Activated naive CD4-positive, alpha-beta T cell treated with Interleukin-2 at 50 U/mL for 16 hours (primary cell): ENCODE results near the gene TFF3.

Experiments used
- DNase-seq: peaks from one replicate; pipeline ENCODE4 v3.0.0-alpha.2; 2020

The TFF3 gene

GRCh38 chr21:42287193-42288083 lies 27.8 kb downstream of the TFF3 start:
- DNase-seq = no peak

DNA sequence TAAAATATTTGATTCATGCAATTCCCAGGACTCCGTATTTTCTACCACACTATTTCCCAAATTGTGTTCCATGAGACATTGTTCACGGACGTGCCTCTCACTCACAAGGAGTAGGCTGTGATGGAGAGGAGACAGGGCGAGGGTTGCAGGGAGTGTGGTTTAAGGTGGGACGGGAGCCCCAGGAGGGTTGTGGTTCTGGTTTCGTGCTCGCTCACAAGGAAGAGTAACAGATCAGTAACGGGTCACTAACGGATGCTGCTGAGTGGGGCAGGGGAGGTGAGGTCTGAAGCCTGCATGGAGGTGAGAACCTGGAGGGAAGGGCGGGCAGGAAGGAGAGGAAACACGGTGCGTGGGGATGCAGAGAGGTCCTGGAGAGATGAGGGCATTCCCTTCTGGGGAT lies 28.8 kb downstream of the TFF3 start:
- DNase-seq = no peak

- DNase-seq = no peak
Observed at GRCh38 chr21:42285569-42286245, 29.5 kb downstream of the TFF3 start.

GRCh38 chr21:42282715-42283114 lies 32.5 kb downstream of the TFF3 start:
- DNase-seq = no peak

- no peak for DNase-seq
Observed at GRCh38 chr21:42282021-42282420, 33.2 kb downstream of the TFF3 start.

DNA sequence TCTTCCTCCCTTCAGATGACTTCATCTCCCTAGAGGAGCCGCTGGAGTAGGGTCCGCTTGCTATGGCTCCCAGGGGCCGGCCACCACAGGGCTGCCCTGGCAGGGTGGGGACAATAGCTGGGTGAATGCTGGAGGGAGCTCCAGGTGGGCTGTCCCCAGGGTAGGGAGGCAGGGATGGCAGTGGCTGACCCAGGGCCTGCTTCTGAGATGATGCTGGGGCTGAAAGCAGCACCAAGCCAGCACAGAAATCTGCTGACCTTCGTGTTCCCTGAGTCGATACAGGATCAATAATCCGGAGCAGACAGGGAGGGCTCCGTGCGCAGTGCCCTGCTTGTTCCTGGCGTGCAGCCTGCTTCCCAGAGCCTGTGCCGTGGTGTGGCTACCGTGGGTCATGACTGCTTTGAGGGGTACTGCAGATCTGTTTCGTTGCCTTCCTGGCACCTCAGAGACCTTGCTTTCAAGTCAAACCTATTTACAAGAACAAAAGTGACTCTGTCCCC lies 34.0 kb downstream of the TFF3 start:
- DNase-seq = no peak

DNA sequence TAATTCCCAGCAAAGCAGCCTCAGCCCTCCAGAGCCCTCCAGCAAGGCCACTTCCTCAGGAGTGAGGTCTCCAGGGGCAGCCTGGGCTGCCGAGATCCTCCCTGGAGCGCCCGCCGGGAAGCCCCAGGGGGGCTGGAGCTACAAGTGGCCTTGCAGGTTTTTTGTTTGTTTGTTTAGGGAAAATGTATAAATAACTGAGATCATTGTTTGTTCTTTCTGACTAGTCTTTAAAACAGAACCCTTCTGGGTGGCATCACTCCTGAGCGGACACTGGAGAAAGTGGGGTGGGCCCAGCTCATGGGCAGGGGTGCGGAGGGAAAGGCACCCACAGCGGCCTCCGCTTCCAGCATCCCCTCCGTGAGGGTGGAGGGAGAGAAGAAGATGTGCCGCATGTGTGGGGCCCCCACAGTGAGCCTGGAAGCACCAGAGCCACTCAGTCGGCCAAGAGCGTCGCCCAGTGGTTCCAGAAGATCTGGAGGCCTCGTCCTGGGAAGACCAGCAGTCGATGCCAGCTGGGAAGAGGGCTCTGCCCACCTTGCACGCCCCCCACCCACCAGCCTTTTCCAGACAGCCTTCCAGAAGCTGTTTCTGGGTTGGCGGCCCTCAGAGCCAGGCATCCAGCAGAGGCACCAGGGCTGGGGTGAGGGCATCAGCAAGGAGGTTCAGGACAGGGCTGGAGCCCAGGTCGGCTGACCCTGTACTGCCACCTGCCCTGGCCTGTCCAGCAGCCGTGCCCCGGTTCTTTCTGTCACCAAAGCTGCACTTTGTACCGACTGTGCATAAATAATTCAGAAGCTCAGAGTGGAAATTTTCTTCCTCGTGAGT lies 34.6 kb downstream of the TFF3 start:
- no peak for DNase-seq

DNA sequence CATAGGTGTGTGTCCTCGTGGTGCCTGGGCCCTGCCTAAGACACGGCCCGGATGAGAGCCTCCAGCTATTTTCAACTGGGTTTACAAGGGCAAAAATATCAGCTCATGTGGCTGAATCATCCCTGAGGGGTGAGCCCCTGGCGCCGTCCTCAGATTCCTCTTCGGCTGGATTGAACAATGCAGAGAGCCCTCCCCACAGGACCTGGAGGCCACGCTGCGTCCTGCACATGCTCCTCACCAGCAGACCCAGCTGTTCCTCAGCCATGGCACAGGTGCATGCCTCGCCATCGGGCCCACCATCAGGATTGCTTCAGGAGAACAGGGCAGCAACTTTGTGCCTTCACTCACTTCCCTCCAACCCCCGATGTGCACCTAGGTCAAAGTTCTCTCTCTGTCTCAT lies 35.3 kb downstream of the TFF3 start:
- no peak for DNase-seq

DNA sequence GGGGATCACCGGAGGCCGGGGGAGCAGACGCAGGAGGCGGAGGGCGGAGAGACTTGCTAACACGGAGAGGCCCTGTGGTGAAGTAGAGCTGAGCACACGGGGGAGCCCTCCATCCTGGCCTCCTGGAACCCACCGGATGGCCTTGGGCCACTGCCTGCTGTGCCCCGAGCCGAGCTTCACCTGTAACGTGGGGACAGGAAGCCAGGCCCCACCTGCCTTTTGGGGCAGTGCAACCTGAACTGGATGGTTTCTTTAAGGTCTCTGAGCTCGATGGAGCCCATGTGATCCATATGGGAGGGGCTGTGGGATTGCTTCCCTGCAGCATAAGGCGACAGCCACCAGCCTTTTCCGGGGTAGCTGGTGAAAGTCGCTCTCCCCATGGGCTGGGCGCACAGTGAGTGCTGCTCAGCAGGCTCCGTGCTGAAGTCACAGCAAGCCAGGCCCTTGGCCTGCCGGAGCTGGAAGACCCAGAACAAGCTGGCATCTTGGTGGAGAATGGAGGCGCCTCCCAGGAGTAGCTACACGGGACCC lies 35.8 kb downstream of the TFF3 start:
- no peak for DNase-seq

DNA sequence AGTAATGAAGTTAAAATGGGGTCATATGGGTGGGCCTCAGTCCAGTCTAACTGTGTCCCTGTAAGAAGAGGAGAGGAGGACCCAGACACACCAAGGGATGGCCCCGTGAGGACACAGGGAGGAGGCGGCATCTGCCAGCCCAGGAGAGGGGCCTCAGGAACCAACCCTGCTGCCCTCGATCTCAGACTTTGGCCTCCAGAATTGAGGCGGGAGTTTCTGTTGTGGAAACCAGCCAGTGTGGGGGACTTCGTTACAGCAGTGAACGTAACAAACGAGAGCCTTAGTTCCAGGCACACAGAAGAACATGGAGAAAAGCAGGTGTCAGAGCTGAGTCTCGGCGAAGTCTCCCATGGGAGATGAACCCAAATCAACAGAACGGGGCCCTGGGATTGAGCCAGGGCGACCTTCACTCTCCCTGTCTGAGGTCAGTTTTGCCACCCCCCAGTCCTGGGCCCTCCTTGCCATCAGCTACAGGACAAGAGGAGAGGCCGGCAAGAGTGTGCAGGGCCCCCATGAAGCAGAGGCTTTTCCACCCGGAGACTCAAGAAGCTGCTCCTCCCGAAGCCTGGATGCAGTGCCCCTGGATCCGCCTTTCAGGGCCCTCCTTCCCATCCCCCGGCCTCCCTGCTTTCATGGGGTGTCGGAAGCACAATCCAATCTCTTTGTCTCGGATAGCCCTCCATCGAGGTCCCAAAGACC lies 36.6 kb downstream of the TFF3 start:
- no peak for DNase-seq

- no peak for DNase-seq
Observed at GRCh38 chr21:42277593-42277992, 37.6 kb downstream of the TFF3 start.

GRCh38 chr21:42276526-42277154 lies 38.6 kb downstream of the TFF3 start:
- DNase-seq = no peak

DNA sequence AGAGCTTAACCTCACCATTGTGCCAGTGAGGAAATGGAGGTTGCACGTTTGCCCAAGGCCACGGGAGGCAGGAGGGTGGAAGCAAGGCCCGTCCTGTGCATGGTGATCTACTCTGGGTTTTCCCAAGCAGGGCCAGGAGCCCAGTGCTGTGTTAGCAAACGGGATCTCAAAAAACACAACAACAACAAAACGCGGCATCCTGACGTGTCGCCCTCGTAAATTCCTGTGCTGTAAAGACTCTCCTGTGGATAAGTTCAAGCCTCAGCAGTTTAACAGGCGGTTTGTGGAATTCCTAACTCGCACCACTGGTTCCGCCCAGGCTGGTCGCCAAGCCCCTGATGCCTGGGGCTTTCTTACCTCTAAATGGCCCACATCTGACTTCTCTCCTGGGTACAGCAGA lies 39.1 kb downstream of the TFF3 start:
- DNase-seq = no peak

DNA sequence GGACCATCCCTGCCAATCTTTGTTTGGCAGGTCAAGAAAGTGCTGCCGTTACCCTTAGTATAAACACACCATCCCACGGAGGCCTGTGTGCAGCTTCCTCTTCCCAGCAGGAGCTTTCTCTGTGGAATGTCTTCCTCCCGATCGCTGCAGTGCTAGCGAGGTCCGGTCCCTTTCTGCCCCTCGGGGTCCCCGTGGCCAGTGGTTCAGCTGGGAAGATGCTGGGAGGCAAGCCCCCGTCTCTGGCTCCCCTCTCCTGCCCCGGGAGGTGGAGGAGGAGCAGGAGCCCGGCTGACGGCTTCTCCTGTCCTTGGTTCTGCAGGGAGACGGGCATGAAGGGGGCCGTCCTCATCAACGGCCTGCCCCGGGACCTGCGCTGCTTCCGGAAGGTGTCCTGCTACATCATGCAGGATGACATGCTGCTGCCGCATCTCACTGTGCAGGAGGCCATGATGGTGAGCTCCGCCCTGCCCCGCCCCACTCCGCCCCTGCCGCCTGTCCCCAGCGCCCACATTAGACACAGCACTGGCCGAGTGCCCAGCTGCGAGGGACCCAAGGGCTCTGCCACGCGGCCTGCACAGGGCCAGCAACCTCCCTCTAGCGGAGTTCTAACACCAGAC lies 42.1 kb downstream of the TFF3 start:
- DNase-seq = no peak

GRCh38 chr21:42272109-42272962 lies 42.9 kb downstream of the TFF3 start:
- DNase-seq = no peak

DNA sequence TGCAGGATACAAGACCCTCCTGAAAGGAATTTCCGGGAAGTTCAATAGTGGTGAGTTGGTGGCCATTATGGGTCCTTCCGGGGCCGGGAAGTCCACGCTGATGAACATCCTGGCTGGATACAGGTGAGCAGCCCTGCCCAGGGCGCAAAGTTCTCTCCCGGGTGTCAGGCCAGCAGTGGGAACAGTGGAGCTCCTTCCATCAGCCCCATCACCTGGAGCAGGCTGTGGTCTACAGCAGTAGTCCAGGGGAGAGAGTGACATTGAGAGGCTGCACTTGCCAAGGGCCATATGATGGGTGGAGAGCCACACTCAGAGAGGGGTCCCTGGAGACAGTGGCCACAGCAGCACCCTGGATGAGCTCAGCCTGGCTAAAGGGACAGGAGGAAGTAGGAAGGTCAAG lies 44.1 kb downstream of the TFF3 start:
- no peak for DNase-seq

DNA sequence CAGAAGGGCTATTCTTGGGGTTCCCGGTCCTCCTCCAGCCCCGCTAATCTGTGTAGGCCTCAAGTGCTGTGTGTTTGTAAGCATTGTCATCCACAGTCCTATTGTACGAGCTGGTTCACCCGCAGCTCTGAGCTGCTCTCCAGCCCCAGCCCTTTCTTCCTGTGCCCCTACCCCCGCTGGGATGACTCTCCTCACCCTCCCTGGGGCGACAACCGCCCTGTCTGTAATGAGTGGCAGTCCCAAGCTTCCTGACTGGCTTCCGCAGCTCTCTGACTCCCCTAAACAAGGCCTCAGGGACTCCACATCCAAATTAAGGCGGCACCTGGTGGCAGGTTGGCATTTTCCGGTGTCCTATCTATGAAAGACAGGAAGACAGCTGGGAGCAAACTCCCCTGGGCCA lies 45.8 kb downstream of the TFF3 start:
- DNase-seq = no peak

GRCh38 chr21:42266971-42267556 lies 48.1 kb downstream of the TFF3 start:
- DNase-seq = no peak

DNA sequence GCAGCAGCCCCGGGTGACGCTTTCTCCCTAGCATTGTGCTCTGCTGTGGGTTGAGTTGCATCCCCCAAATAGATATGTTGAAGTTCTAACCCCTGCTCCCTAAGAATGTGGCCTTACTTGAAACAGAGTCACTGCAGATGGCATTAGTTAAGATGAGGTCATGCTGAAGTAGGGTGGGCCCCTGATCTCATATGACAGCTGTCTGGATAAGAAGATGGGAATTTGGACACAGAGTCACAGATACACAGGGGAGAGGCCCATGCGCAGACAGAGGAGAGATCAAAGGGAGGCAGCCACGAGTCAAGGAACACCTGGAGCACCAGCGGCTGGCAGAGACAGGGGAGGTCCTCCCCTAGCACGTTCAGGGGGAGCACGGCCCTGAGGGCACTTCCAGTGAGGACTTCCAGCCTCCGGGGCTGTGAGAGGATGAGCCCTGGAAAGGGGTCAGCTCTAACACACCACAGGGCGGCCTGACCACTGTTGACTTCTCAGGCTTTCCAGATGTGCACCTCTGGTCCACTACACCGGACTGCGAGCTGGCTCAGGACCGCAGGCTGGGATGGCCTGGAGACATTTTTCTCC lies 49.9 kb downstream of the TFF3 start:
- no peak for DNase-seq
